NCI-H226 (cell line): ENCODE data around the gene UBE2L6.

Experiments used
- DNase-seq: peaks from one replicate; pipeline ENCODE4 v3.0.0-alpha.2; 2015

Gene UBE2L6

DNA sequence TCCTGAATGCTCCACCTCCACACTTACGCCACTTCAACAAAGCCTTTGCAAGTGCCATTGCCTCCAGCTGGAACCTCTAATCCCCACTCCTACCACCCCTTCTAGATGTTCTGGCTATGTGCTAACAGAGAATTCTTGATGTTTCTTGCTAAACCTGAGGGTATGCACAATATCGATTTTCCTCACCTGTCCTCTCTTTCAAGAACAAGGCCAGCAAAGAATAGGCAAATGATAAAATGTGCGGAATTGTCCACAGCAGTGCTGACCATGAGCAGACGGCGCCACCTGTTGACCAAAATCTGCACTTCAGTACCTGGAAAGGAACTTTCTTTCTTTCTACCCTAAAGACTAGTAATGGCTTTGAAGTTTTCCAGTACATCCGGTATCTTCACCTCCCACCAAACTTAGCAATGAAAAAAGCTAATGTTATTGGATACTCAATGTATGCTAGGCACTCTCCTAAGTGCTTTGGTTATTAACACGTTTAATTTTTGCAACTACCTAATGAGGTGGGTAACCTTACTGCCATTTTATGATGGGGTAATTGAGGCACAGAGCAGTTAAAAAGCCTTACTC, 40.3 kb downstream of the UBE2L6 start:
- no peak for DNase-seq

GRCh38 chr11:57523419-57523818, 44.1 kb downstream of the UBE2L6 start:
- no peak for DNase-seq

- no peak for DNase-seq
Observed at GRCh38 chr11:57521116-57521515, 46.4 kb downstream of the UBE2L6 start.

DNA sequence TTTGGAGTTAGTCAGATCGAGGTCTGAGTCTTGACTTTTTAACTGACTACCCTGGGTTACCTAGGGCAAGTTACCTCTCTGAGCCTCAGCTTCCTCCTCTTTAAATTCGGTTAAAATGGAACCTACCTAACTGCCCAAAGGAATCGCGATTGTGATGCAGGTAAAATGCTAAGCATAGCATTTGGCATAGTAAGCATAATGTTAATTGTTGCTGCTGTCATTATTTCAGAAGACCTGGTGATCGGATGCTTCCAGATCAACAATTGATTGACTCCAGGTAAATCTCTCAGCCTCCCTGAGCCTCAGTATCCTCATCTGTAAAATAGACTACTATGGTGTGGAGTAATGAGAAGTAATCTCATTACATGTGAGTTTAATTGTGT, 51.4 kb downstream of the UBE2L6 start:
- no peak for DNase-seq

DNA sequence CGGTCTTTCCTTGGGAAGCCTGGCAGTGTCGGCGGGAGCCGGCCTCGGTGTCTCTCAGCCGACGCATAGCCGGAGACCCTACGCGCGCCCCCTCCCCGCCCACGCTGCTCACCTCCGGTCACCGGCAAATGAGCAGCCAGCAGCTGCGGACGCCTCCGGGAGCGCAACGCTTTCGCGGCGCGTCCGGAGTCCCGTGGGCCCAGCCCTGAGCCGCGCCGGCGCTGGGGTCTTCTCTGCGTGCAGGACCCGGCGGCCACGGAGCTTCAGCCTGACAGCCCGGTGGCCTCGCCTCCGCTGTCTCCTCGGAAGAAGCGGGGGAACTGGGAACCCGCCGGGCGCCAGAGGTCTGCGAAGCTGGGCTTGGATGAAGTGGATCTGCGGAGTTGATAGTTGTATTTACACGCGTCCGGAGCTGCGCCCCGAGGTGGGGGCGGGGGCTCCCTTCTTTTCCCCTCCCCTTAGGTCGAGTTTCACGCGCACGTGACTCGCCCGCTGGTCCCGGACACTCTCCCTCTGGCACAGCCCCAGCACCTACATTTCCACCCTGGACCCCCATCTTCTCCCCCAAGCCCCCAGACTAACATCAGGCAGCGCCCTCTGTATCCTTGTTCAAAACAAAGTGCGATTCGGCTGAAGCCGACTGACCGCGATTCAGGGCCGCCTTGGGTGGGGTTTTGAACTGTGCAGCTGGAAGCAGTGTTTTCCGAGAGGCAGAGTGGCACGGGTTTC, 52.0 kb downstream of the UBE2L6 start, which contains the start of gene SLC43A1:
TSS of gene SLC43A1 (minus strand) at position 371 of the 729 bp plus-strand sequence. CDS start 1,591 bp downstream, outside the sequence.
- DNase-seq = no peak

DNA sequence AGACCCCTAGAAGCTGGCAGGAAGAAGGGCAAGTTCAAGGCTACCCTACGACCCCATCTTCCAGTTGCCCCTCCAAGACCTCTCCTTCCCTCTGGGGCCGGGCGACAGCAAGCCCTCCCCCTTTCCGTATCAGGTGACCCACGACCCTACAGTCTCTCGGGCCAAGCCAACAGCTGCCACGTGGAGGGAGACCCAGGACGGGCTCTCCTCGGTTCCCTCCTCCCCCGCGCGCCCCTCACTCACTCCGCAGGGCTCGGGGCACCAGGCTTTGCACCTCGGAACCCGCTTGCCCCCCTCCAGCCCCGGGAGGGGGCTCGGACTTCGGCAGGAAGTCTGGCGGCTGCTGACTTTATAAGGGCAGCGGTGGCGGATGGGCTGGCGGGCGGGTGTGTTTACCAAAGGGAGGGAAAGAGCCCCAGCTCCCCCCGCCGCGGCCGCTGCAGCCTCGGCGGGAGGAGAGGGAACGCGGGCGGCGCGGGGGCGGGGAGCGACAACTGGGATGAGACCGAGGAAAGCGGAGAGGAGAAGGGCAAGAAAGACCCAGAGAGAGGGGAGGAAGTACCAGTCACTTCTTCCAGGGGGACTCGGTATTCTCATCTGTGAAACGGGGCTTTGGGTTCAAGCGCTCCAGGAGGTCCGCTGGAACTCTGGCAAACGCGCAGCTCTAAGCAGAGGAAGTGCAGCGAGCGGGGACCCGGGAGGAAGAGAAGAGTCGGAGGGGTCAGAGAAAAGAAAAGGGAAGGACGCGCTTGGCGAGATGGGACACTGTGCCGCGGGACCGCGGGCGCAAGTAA, 52.7 kb downstream of the UBE2L6 start:
- DNase-seq = no peak

DNA sequence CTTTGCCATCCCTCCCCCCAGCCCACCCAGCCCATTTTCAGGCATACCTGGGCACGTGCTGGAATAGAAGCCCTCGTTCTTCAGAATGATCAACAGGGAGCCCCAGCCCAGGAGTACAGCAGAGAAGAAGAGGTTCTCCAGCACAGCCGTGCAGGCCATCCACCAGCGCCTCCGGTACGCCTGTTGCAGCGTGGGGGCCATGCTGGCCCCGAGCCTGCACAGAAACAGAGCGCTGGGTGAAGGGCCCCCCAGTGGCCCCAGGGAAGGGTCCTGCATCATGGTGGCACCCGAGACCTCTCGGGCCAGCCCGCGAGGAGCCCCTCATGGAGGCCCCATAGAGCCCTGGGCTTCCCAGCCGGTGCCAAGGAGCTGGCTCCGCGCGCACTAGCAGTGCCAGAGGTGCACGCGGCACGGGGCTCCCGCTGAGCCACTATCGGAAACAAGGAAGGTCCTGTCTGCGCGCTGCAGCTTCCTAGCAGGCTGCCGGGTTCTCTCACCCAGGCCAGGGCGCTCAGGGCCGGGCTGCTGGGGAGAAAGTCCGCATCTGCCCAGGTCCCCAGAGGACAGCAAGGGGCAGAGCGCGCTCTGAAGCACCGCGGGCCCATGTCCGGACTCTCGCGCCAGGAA, 53.4 kb downstream of the UBE2L6 start:
- no peak for DNase-seq

DNA sequence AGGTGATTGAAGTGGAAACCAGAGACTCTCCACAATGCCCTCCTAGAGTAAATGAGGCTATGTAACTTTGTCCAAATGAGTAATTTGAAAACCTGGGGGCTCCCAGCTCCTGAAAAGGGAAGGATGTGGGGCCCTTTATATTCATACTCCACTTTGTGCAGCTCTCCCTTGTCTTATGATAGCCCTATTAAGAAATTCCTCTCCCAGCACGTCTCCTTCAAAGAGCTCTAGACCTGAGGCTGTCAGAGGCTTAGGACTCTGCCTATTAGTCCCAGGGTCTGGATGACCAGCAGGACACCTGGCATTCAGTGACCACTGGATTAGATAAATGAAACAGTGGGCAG, 54.0 kb downstream of the UBE2L6 start:
- no peak for DNase-seq

DNA sequence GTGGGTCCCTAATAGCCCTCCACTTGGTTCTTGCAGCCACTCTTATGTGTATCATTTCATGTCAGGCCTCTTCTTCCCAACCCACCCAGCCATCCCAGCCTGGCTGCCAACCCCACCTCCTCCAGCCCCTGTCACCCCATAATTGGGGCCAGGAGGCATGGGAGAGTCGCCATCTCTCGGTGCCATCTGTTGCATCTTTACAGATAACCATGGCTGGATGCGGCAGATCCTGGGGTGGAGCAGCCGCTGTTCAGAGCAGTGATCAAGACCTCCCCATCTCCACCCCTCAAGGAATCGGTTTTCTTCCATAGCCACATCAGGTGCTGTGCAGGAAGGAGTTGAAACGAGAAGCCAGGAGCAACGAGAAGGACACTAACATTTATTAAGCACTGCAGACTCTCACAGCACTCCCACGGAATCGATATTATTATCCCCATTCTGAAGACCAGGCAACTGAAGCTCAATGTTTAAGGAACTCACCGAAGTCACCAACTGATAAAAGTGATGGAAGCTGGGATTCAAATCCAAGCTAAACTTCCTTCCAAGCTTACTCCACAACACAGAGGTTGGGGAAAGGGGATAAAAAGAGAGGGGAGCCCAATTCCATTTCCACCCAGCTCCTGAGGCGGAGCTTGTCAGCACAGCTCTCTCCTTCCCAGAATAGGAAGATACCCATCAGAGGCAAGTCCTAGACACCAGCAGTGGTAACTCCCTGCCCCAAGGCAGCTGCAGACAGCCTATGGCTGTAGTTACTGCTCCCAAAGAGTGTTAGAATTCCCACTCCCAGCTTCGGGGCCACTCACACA, 54.6 kb downstream of the UBE2L6 start:
- no peak for DNase-seq

- no peak for DNase-seq
Observed at GRCh38 chr11:57511741-57512430, 55.6 kb downstream of the UBE2L6 start.

DNA sequence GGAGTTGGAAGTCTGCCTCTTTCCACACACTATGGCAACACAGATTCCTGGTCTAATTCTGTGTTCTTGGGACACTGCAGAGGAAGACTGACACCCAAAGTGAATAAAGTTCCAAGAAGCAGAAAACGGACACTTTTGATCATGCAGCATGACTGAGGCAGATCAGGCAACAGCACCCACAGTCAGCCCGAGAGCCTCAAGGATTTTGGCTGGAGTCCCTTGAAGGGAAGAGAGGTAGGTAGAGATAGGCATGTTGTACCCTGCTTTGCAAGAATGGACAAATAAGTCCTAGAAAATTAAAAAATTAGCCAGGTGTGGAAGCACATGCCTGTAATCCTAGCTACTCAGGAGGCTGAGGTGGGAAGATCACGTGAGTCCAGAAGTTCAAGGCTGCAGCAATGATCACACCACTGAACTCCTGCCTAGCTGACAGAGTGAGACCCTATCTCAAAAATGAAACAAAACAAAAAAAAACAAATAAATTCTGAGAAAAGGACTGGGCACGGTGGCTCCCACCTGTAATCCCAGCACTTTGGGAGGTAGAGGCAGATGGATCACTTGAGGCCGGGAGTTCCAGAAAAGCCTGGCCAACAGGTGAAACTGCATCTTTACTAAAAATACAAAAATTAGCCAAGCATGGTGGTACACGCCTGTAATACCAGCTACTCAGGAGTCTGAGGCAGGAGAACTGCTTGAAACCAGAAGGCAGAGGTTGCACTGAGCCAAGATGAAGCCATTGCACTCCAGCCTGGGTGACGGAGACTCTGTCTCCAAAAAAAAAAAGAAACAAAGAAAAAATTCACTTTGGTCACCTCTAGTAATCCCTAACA, 58.9 kb downstream of the UBE2L6 start:
- no peak for DNase-seq

DNA sequence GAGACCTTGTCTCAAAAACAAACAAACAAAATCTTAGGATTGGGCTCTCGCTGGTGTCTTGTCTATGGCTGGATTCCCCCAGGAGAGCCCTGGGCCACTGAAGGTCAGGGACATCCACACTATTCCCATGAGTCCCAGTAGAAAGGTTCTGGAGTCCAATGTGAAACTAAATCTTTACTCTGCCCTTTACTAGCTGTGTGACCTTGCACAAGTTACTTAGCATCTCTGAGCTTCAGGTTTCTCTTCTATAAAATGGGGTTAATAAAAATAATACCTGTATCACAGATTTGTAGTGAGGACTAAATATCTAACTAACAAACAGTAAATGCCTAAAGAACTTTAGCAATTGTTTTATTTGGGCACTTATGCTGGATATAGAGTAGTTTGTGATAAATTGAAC, 61.0 kb downstream of the UBE2L6 start:
- DNase-seq = no peak

DNA sequence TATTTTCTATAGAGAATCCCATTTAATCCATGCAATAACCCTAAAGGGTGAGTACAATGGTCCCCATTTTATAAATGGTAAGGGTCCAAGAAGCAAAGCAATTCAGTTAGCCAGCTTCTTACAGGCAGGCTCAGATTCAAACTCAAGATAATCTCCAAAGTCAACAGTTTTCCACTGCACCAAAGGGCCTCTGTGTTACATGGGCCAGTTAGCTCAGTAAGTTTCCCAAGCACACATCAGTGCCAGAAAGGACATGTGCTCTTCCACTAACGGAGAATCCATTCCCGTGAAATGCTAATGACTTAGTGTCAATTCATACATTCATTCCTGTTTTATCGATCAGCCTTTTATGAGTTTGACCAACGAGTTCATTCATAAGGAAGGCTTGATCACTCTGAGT, 63.0 kb downstream of the UBE2L6 start:
- no peak for DNase-seq

- no peak for DNase-seq
Observed at GRCh38 chr11:57502870-57503269, 64.6 kb downstream of the UBE2L6 start.

- DNase-seq = no peak
Observed at GRCh38 chr11:57502376-57502775, 65.1 kb downstream of the UBE2L6 start.

GRCh38 chr11:57501953-57502352, 65.5 kb downstream of the UBE2L6 start:
- no peak for DNase-seq
